Endothelial cell of umbilical vein (primary cell): ENCODE results near the gene CCDC9B. TPM values are rescaled to one million over a fixed set of nuclear protein-coding genes. Genes with fewer than 3 reads are reported as not detected.

ENCODE experiments used
- BruUV-seq: library from RNA; stranded (reverse); fragments of 400-500 nt; replicated peaks from 2 replicates; lab custom pipeline; 2021; lab: Mats Ljungman, UMichigan
- CTCF ChIA-PET: fragments of 300-600, 350-600 bp; sonication (Branson Sonifier 250); formaldehyde crosslinking; loops from one replicate; lab custom pipeline; 2021; ENCODE audit warnings: antibody characterized with exemption, inconsistent platforms; lab: Charles Lee
- POLR2A ChIA-PET: fragments of 300-600, 350-600 bp; sonication (Branson Sonifier 250); formaldehyde crosslinking; loops from one replicate; lab custom pipeline; 2021; ENCODE audit warnings: antibody characterized with exemption, inconsistent platforms; lab: Charles Lee
- DNase-seq: peaks from one replicate; pipeline ENCODE4 v3.0.0-alpha.2; 2011; ENCODE audit warnings: low read depth, low spot score
- FAIRE-seq: peaks from 2 replicates; lab custom pipeline; 2011; peaks lifted over from hg19 to GRCh38; lab: Jason Lieb, UNC
- H2AFZ ChIP-seq: 2 replicates; pipeline ENCODE4 v1.6.0; 2012; ENCODE audit warnings: low read depth, low read length, control low read depth, inconsistent platforms
- H3K27ac ChIP-seq: 2 replicates; pipeline ENCODE4 v1.5.1; 2011; ENCODE audit warnings: low read depth, mild to moderate bottlenecking, control low read depth, low read length, moderate library complexity; ENCODE audit not compliant: insufficient read depth
- H3K27me3 ChIP-seq, 2 experiments: 2 replicates each; pipeline versions ENCODE4 v1.6.0 to v1.6.1; 2011; ENCODE audit warnings: low read length in 2 of 2, mixed read lengths in 1 of 2; ENCODE audit not compliant: control insufficient read depth in 2 of 2, insufficient read depth in 2 of 2
- H3K36me3 ChIP-seq, 2 experiments: 2 replicates in 1 of 2; 3 replicates in 1 of 2; pipeline ENCODE4 v1.5.1; 2011; ENCODE audit warnings: low read length in 2 of 2, mild to moderate bottlenecking in 1 of 2, moderate library complexity in 1 of 2; ENCODE audit not compliant: control insufficient read depth in 2 of 2, insufficient read depth in 2 of 2; ENCODE audit errors: extremely low read depth in 1 of 2
- H3K4me1 ChIP-seq: 3 replicates; pipeline ENCODE4 v1.5.1; 2011; ENCODE audit warnings: mild to moderate bottlenecking, low read length; ENCODE audit not compliant: control insufficient read depth, insufficient read depth; ENCODE audit errors: extremely low read depth
- H3K4me2 ChIP-seq: 2 replicates; pipeline ENCODE4 v1.6.1; 2011; ENCODE audit warnings: low read length, control low read depth, mixed read lengths; ENCODE audit not compliant: insufficient read depth
- H3K4me3 ChIP-seq, 3 experiments: fragments of 200-600 bp in 1 of 3; sonication (generic), shearing (Covaris generic) in 1 of 3; replicated peaks in 1 of 3; 2 replicates each; pipeline ENCODE4 v1.5.1; 2011 to 2016; ENCODE audit warnings: control low read depth in 3 of 3, low read length in 3 of 3, mild to moderate bottlenecking in 2 of 3, inconsistent platforms in 1 of 3, low read depth in 1 of 3, moderate library complexity in 1 of 3; ENCODE audit not compliant: insufficient read depth in 1 of 3
- H3K79me2 ChIP-seq: 2 replicates; pipeline ENCODE4 v1.6.0; 2012; ENCODE audit warnings: low read length, inconsistent platforms; ENCODE audit not compliant: control insufficient read depth, insufficient read depth
- H3K9ac ChIP-seq: replicated peaks from 2 replicates; pipeline ENCODE3; 2011; ENCODE audit warnings: low read length, control low read depth; ENCODE audit not compliant: insufficient read depth; ENCODE audit errors: extremely low read depth
- H3K9me1 ChIP-seq: replicated peaks from 3 replicates; pipeline ENCODE4 v1.6.0; 2011; ENCODE audit warnings: mild to moderate bottlenecking, low read length; ENCODE audit not compliant: control insufficient read depth, insufficient read depth; ENCODE audit errors: extremely low read depth
- H3K9me3 ChIP-seq: replicated peaks from 2 replicates; pipeline ENCODE4 v1.5.1; 2012; ENCODE audit warnings: low read length, inconsistent platforms; ENCODE audit not compliant: control insufficient read depth, insufficient read depth
- H4K20me1 ChIP-seq: replicated peaks from 2 replicates; pipeline ENCODE3; 2011; ENCODE audit warnings: mild to moderate bottlenecking, low read length; ENCODE audit not compliant: control insufficient read depth, insufficient read depth; ENCODE audit errors: extremely low read depth
- CTCF ChIP-seq, 2 donors: IDR thresholded peaks; 1 replicate in 1 of 2; 2 replicates in 1 of 2; pipeline ENCODE4 v1.5.1; 2011; ENCODE audit warnings: low read length in 2 of 2, mild to moderate bottlenecking in 2 of 2, moderate library complexity in 2 of 2, control low read depth in 1 of 2, inconsistent platforms in 1 of 2, low read depth in 1 of 2; ENCODE audit not compliant: insufficient read depth in 1 of 2; ENCODE audit errors: extremely low read depth in 1 of 2
- EZH2 ChIP-seq: IDR thresholded peaks from 2 replicates; pipeline ENCODE4 v1.6.1; 2012; ENCODE audit warnings: borderline replicate concordance, low read depth, mild to moderate bottlenecking, moderate library complexity, low read length, inconsistent platforms; ENCODE audit not compliant: severe bottlenecking
- FOS ChIP-seq: IDR thresholded peaks from 2 replicates; pipeline ENCODE4 v1.6.1; 2011; ENCODE audit warnings: mild to moderate bottlenecking, low read length, moderate library complexity, borderline replicate concordance; ENCODE audit not compliant: insufficient read depth
- GATA2 ChIP-seq: IDR thresholded peaks from 2 replicates; pipeline ENCODE4 v1.7.0; 2011; ENCODE audit warnings: low read depth, mild to moderate bottlenecking, moderate library complexity, mixed read lengths, low read length; ENCODE audit not compliant: insufficient read length, insufficient read depth
- JUN ChIP-seq: IDR thresholded peaks from 2 replicates; pipeline ENCODE4 v1.6.1; 2011; ENCODE audit warnings: borderline replicate concordance, low read depth; ENCODE audit not compliant: insufficient read length, insufficient read depth
- MAX ChIP-seq: IDR thresholded peaks from 2 replicates; pipeline ENCODE4 v1.6.1; 2011; ENCODE audit not compliant: insufficient read depth, insufficient read length
- MYC ChIP-seq: IDR thresholded peaks from one replicate; pipeline ENCODE4 v1.6.1; 2011; ENCODE audit warnings: mild to moderate bottlenecking, low read depth, low read length
- POLR2A ChIP-seq: IDR thresholded peaks from 2 replicates; pipeline ENCODE4 v1.6.1; 2012; ENCODE audit warnings: low read depth, mild to moderate bottlenecking, control low read depth, low read length
- POLR2AphosphoS5 ChIP-seq: IDR thresholded peaks from 2 replicates; pipeline ENCODE4 v1.6.1; 2012; ENCODE audit warnings: low read depth, mild to moderate bottlenecking, control low read depth, low read length, moderate library complexity; ENCODE audit not compliant: insufficient read depth
- dilution Hi-C: fragments of 300-500 bp; cut with MboI; formaldehyde crosslinking; loops from one replicate; pipeline ENCODE4 v1.15.0; 2019; ENCODE audit warnings: low sequenced_read_pairs; ENCODE audit not compliant: extremely low pct_ligation_motif_present
- intact Hi-C: fragments of 100-400 bp; cut with micrococcal nuclease; formaldehyde crosslinking; loops from one replicate; pipeline ENCODE4 v1.10.0; 2022
- polyA plus RNA-seq, 4 experiments: library from polyadenylated mRNA; depleted of rRNA in 3 of 4; stranded (reverse) in 3 of 4; unstranded in 1 of 4; fragments of >200 nt; gene quantifications; 2 replicates each; pipeline versions ENCODE4 v1.2.1 to v1.2.3, GENCODE V29; 2011 to 2012; ENCODE audit warnings: missing spikeins in 1 of 4
- total RNA-seq: library from RNA; stranded (reverse); gene quantifications from 2 replicates; pipeline ENCODE4 v1.2.3, GENCODE V29; 2021

The CCDC9B gene
- total and polyA plus RNA-seq, 2 donors (not counting 3 experiments of a cell fraction or from before 2014, with no cell fraction given), result 7.6 to 46.0 TPM

GRCh38 chr15:40369474-40369869 is 28.7 kb upstream of the CCDC9B start:
- CTCF ChIA-PET, result interaction anchor here (1.1 to 9.4 kb wide), 8 partner anchors 12 to 90 kb away, joined by 3 to 60 read pairs (median 8); partner anchors contain the start of genes CCDC9B, DISP2, IVD and KNSTRN
- TF ChIP-seq JUN, result no peak
- no peak for TF ChIP-seq EZH2
- TF ChIP-seq POLR2A, result no peak
- no peak for TF ChIP-seq CTCF (IDR thresholded peaks at IDR 0.05; ENCODE audit: extremely low read depth in 1 of 2, insufficient read depth in 1 of 2, low read depth in 1 of 2, low read length in 2 of 2)
- no peak for TF ChIP-seq POLR2AphosphoS5
- no peak for TF ChIP-seq GATA2
- TF ChIP-seq MAX, result no peak
- no peak for TF ChIP-seq MYC
- TF ChIP-seq FOS, result no peak

More at GRCh38 chr15:40369474-40369869, 28.7 kb upstream of the CCDC9B start:
- no peaks in the 10 kb centered on the region for H3K9me3 ChIP-seq
- no peaks in the 10 kb centered on the region for H3K79me2 ChIP-seq
- H3K27ac ChIP-seq, result no peak overlapping the region
- no peak overlapping the region for H3K4me2 ChIP-seq
- no peaks in the 10 kb centered on the region for H3K9me1 ChIP-seq
- no peaks in the 10 kb centered on the region for H4K20me1 ChIP-seq
- POLR2A ChIA-PET, result no interaction called here
- H3K9ac ChIP-seq, result no peak overlapping the region
- H3K27me3 ChIP-seq, result no peaks in the 10 kb centered on the region
- DNase-seq, result no peak
- no peak overlapping the region for H3K4me3 ChIP-seq
- H3K4me1 ChIP-seq, result peaks cover 15% of the 10 kb centered on the region
- no peak for FAIRE-seq
- BruUV-seq, result no TSS peak
- dilution Hi-C loops, result no loop called here
- intact Hi-C loops, result loop anchor here (2.0 to 5.0 kb wide), 3 partner anchors 13 to 138 kb away; partner anchors contain the start of genes IVD and KNSTRN
- no peaks in the 10 kb centered on the region for H3K36me3 ChIP-seq
- H2AFZ ChIP-seq, result no peak overlapping the region
